Kidney epithelial cell (primary cell): ENCODE measurements around the gene ATP11A. TPM values are rescaled to one million over a fixed set of nuclear protein-coding genes. Genes with fewer than 3 reads are reported as not detected.

ENCODE experiments used
- DNase-seq: peaks from one replicate; pipeline ENCODE4 v3.0.0-alpha.2; 2010; ENCODE audit warnings: low read depth
- H3K27me3 ChIP-seq: 2 replicates; pipeline ENCODE4 v1.6.0; 2011; ENCODE audit warnings: low read length; ENCODE audit not compliant: control insufficient read depth, insufficient read depth
- H3K36me3 ChIP-seq: 2 replicates; pipeline ENCODE4 v1.5.1; 2011; ENCODE audit warnings: low read length; ENCODE audit not compliant: control insufficient read depth, insufficient read depth
- H3K4me3 ChIP-seq: 2 replicates; pipeline ENCODE4 v1.5.1; 2011; ENCODE audit warnings: low read depth, mild to moderate bottlenecking, control low read depth, low read length
- CTCF ChIP-seq: IDR thresholded peaks from 2 replicates; pipeline ENCODE4 v1.5.1; 2011; ENCODE audit warnings: mild to moderate bottlenecking, moderate library complexity, low read length, control low read depth, inconsistent platforms; ENCODE audit not compliant: insufficient read depth, poor library complexity, severe bottlenecking
- total RNA-seq: library from RNA; depleted of rRNA; stranded (reverse); fragments of >200 nt; gene quantifications from 2 replicates; pipeline ENCODE4 v1.2.3, GENCODE V29; 2015

ATP11A gene
- total RNA-seq, 1 donor from 2014 or later = 31.5 TPM

GRCh38 chr13:112710855-112711527, 21.2 kb downstream of the ATP11A start:
- TF ChIP-seq CTCF = no peak
- Histone ChIP-seq H3K36me3 (no peaks in the 10 kb centered on the region), H3K27me3 (no peaks in the 10 kb centered on the region), H3K4me3 (no peak overlapping the region)
- DNase-seq = no peak

GRCh38 chr13:112711528-112712265, 21.9 kb downstream of the ATP11A start:
- Histone ChIP-seq H3K36me3 (no peaks in the 10 kb centered on the region), H3K27me3 (no peaks in the 10 kb centered on the region), H3K4me3 (peak overlapping the region; percentile 13)
- DNase-seq = peak; percentile 95
- peak; percentile 18 for TF ChIP-seq CTCF

GRCh38 chr13:112712451-112713207, 22.8 kb downstream of the ATP11A start:
- no peak for TF ChIP-seq CTCF
- Histone ChIP-seq H3K27me3 (no peaks in the 10 kb centered on the region), H3K4me3 (no peak overlapping the region), H3K36me3 (no peaks in the 10 kb centered on the region)
- no peak for DNase-seq

GRCh38 chr13:112713517-112714253, 23.8 kb downstream of the ATP11A start:
- no peak overlapping the region for H3K4me3 ChIP-seq
- no peak for DNase-seq

More at GRCh38 chr13:112713517-112714253, 23.8 kb downstream of the ATP11A start:
- H3K36me3 ChIP-seq = no peaks in the 10 kb centered on the region
- no peaks in the 10 kb centered on the region for H3K27me3 ChIP-seq
- no peak for TF ChIP-seq CTCF
